Measurements from ENCODE around the gene LDAH.

Gene LDAH

DNA sequence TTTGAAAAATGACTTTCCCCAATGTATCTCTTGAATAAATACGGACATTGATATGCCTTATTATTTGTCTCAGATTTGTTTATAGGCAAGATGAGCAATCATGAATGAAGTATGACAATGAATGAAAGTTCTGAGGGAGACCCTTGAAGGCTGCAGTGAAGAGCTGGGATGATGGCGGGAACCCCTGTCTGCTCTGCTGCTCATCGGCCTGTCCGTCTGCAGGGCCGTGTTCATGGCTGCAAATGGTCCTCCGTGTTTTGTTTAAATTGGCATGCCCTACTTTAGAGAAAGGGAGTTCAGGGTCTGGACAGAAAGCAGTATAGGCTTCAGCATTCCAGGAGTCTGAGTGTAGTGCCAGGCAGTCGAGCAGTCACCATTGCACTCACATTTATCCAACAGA, 170.8 kb downstream of the LDAH start:
- no peak for DNase-seq (ENCODE audit: low spot score)

DNA sequence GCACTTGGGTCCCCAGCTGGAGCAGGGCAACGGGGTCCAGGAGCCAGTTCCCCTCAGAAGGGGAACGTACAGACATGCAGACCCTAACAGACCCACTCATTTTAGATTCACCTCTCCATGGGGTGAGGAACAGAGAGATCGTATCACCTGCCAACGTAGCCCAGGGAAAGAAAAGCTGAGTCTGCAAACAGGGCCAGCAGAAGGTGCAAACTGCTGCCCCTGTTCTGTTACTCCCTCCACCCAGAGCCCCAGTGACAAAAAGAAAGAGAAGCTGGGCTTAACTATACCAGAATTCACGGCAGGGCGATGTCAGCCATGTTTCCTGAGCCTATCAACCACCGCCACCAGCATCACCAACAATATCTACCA, 171.2 kb downstream of the LDAH start:
- no peak for DNase-seq (ENCODE audit: low spot score)

DNA sequence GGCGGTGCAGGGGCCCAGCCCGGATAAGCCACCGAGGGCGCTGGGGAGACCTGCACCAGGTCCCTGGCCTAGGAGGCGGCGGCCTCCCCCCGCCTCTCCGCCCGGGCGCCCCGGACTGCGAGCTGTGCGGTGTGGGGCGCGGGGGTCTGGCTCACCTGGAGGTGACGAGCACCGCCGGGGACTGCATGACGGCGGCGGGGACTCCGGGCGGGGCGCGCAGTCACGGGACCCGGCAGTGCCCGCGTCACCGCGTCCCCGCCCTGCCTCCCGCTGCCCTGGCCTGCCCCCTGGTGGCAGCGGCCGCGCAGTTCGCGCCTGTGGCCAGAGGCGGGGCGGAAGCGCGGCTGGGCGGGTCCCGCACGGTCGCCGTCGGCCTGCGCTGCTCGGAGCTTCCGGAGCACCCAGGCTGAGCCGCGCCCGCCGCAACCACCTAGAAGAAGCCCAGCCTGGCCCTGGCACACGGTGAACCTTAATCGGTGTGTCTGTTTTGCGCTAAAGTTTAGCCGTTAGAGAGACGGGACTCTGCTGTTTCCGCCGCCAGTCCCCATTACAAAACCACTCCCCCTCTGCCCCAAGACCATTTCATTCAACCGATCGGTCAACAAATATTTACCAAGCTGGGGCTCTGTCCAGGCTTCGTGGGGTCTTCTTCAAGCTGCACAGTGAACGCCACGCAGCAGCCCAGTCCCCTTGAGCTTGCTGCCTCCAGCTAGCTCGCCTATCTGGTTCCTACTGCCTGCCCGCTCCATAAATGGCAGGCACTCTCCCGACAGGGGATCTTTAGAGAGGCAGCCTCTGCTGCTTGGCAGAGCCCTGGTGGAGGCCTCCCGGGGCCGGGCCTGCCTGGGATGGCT, 171.8 kb downstream of the LDAH start, which contains the start of gene HS1BP3:
HS1BP3 (minus strand) TSS at position 222 of the 854 bp plus-strand sequence; CDS start at position 187, 35 bp downstream.
- DNase-seq (ENCODE audit: low spot score), result peak; percentile 93

DNA sequence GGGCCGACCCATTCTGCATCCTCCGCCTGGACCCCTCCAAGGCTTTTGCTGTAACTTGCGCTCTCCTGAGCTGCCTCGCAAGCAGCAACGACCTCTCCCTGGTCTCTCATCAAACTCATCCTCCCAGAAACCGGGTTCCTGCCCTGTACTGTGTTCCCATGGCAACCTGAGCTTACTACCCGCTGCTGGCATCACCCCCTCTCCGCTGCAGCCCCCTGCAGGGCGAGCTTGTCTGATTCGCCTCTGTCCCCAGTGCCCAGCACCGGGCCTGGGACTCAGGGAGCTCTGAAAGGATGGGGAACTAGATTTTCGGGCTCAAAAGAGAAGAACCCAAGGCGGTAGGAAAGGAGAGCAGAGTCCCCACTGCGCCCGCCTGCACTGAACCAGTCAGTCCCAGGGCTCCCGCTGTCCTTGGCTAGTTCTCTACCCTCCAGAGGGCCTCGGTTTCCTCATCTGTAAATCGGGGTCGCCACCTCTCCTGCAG, 172.5 kb downstream of the LDAH start:
- DNase-seq (ENCODE audit: low spot score), result peak; percentile 70

DNA sequence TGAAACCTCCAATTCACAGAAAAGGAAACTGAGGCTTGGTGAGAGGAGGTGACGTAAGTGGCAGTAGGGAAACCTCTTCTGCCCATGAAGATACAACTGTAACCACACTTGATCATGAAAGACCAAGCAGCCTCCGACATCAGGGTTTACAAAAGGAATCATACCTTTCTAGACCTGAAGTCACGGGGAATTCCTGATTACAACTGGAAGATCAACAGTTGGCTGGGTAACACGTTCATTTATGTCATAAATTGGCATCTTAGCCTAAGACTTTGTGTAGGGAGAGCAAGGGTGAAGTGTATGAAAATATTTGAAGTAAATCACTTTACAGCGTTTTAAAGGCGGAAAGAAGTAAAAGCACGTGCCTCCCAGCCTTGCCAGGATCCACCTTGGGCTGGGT, 172.9 kb downstream of the LDAH start:
- DNase-seq (ENCODE audit: low spot score), result peak; percentile 32

DNA sequence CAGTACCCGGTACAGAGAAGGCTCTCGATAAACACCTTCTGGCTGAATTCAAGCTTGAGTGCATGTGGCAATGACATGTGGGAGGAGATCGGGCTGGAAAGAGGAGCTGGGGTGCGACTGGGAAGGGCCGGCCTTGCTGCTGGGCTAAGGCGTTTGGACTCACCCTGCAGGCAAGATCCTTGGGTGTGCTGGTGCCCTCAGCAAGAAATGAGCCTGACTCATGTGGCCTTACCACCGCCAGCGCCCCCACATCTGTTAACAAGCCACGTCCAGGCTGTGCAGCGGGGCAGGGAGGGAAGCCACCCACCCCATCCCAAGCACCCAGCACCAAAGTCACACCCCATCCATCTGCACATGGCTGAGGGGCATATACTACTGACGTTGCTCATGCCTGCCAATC, 173.3 kb downstream of the LDAH start:
- peak; percentile 12 for DNase-seq (ENCODE audit: low spot score)

DNA sequence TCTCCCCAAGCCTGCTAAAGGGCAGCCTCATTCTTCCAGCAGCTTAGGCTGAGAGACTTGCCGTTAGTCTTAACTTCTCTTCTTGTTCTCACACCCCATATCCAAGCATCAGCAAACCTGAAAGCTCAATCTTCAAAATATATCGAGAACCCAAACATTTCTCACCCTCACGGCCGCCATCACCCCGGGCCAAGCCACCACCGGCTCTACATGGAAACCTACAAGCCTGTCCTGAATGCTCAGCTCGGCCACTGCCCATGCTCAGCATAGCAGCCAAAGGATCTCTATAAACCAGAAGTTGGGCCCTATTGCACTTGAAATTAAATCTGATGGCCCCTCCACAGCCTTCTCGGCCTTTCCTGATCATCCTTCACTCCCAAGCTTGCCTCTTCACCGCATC, 174.1 kb downstream of the LDAH start:
- no peak for DNase-seq (ENCODE audit: low spot score)

DNA sequence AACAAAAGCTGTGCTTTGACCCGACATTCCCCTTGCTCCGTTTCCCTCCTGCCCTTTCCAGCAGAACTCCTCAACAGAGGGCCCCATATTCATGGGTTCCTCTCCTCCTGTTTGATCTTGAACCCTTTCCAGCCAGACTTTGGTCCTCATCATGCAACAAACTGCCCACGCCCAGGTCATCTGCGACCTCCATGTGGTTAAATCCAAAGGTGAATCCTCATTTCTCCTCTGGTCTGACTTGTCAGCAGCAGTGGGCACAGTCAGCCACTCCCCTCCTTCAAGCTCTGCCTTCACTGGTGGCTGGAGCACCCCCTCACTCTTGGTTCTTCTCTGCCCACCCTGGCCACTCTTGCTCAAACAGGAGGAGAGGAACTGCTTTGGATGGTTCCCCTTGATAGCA, 174.7 kb downstream of the LDAH start:
- no peak for DNase-seq (ENCODE audit: low spot score)

DNA sequence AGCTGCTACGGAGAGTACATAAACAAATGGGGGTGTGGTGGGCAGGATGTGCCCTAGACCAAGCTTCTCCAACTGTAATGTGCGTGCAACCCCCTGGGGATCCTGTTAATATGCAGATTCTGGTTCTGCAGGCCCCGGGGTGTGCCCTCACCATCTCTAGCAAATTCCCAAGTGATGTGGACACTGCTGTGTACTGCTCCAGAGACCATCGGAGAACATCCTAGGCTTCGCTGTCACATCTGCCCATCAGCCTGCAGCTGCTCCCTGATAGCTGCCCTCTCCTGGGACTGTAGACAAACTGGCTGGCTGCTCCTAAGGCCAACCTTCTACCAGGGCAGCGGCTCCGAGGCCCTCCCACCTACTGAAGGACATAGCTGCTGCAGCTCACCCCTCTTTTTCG, 175.2 kb downstream of the LDAH start:
- no peak for DNase-seq (ENCODE audit: low spot score)

DNA sequence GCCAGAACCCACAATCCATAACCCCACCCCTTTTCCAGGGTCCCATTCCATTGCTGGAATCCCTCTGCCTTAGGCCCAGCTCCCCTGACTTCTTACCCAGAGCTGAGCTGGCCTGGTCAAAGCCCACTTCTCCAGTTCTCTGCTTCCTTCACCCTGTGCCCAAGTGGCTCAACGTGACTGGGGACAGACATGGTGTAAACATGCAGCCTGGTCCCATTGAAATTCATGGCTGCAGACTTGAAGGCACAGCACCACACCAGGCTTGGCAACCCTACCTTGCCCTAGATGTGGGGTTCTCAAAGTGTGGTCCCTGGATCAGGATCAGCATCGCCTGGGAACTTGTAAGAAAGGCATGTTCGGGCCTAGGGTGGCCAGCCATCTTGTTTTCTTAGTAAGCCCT, 175.7 kb downstream of the LDAH start:
- no peak for DNase-seq (ENCODE audit: low spot score)

DNA sequence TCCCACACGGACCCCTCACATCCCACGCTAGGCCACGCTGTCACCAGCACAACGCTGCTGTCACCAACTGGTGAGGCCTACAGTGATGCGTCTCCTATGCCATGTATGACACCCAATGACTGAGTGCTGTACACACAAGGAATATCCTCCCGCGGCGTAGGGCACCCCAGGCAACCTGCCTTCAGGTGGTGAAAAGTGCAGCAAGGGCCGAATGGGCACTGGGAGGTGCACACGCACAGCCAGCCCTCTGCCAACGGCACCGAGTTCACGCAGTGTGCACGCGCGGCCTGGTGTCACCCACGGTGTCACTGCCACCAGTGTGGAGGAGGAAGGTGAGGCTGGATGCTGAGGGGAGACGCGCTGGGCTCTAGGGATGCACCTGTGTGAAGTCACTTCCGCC, 176.5 kb downstream of the LDAH start:
- no peak for DNase-seq (ENCODE audit: low spot score)

DNA sequence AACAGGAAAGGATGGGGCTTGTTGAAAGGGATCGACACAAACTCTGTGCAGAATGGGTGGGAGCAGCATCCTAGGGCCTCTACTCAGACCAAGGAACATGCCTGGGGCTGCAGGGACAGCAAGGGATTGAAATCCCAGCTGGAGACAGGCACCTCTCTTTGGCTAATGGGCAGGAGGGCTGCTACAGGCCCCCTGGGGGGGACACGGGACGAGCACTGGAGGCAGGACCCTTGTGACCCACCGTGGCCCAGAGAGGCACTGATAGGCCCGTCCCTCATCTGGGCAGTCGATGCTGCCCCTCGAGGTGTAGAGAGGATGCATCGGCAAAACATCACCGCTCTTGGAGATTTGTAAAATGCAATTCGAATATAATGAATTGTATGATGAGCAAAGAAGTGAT, 177.1 kb downstream of the LDAH start:
- DNase-seq (ENCODE audit: low spot score), result no peak

DNA sequence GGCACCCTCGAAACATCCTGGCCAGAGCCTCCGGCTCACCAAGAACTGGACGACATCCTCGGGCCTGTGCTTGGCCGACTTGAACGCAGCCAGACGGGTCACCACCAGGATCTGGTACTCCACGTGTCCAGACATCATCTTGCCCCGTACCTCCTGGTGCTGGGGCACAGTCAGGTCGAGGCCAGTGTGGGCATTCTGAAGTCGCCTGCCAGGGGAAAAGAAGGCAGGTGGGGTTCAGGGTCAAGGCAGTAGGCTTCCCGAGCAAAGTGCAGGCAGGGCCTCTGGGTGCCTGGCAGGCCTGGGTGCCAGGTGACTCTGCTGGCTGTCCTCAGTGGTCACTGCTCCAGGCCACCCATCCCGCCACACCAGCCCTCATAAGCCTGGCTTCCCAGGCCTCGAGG, 177.6 kb downstream of the LDAH start:
- no peak for DNase-seq (ENCODE audit: low spot score)

DNA sequence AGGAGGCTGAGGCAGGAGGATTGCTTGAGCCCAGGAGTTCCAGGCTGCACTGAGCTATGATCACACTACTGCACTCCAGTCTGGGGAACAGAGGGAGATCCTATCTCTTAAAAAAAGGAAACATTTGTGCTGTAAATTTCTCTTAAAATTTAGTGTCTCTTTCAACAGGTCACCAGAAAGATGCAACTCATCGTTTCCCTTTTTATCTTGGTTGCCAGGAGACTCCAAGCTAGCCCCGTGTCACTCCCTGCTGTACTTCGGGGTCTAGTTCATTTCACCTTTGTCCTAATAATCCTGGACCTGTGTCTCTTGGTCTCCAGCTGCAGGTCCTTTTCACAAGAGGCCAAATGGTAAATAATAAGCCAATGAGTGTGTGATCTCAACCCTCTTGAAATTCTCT, 179.1 kb downstream of the LDAH start:
- peak; percentile 17 for DNase-seq (ENCODE audit: low spot score)

DNA sequence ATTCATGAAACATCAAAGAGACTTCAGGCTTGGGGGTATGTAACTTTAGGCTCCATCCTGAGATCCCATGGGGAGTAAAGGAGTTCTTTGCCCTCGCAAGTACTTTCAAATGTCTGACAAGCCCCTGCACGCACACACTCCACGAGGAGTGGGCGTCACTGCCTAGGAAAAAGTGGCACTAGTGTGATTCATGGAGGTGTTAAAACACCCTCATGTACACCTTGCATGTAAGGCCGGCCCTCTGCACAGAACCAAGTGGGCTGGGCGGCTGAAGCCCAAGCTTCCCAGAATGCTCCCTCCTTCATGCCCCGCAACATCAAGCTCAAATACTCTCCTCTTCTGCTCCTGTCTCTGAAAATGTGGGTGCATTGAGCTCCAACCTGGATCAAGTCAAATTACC, 179.8 kb downstream of the LDAH start:
- DNase-seq (ENCODE audit: low spot score), result no peak

DNA sequence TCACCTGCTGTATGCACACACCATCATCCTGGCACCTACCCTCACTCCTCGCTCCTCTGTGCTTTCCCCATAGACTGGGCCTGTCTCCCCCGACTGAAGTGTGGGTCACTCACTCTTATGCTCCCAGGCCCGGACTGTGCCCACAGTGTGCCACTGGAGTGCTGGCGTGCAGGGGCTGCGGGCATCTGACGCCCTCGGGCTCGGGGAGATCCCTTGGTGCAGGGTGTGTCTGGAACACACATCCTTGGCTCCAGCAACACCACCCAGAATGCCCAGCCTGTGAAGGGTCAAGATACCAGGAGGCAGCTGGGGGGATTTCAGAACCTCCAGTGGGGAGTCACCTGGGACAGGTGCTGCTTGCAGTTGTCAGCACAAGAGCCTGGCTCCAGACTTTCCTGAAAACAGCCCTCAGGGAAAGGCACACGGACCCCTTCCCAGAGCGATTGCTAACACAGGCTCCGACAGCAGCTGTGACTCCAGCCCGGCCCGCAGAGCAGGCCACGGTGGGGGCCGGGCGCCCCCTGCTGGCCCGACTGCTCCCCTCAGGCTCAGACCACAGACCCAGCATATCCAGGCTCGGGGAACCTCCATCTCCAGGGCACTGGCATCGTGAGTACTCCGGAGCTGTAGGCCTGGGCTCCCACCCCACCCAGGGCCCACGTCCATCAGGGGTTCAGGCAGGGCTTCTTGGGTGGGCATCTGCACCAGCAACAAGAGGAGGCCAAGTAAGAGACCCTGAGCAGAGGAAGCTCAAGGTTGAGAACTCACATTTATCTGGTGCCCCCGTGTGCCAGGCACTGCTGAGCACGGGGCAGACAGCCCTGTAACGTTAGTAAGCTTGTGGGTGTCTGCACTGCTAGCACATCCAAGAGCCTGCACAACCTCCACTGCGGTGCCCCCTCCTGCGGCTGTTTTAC, 180.6 kb downstream of the LDAH start:
- peak; percentile 74 for DNase-seq (ENCODE audit: low spot score)

DNA sequence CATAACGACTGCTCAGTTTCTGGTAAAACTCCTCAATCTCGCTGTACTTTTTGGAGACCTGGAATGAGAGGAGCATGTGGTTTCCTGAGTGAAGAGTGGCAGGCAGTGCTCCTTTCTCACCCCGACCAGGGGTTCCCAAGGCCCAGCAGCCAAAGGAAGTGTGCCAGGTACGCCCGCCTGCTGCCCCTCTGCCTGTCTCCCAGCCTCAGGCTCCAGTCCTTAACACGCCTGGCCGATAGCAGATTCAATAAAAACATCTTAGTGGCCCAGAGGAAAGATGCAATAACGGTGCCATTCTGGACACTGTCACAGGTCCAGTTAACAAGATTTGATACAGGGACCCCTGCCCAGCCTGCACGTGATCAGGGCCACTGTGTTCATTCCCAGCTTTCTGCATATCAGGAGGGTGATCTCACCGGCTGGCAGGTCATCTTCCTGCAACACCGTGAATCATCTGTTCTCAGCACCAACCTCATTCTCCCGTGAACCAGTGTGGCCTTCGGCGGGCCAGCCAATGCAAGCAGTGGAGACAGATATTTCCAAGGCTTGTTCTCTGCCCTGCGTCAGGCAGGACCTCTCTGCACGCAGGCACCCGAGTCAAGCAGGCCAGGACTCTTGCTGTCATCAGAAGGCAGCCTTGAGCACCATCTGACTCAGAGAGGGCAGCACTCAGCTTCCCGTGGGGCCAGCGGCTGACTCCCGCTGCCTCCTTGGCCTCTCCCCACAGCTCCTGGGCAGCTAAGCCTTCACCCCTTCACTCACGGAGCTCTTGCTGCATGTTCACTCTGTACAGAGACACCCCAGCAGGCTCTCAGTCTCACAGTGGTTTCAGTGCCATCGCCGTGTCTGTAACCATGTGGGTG, 181.5 kb downstream of the LDAH start:
- no peak for DNase-seq (ENCODE audit: low spot score)

DNA sequence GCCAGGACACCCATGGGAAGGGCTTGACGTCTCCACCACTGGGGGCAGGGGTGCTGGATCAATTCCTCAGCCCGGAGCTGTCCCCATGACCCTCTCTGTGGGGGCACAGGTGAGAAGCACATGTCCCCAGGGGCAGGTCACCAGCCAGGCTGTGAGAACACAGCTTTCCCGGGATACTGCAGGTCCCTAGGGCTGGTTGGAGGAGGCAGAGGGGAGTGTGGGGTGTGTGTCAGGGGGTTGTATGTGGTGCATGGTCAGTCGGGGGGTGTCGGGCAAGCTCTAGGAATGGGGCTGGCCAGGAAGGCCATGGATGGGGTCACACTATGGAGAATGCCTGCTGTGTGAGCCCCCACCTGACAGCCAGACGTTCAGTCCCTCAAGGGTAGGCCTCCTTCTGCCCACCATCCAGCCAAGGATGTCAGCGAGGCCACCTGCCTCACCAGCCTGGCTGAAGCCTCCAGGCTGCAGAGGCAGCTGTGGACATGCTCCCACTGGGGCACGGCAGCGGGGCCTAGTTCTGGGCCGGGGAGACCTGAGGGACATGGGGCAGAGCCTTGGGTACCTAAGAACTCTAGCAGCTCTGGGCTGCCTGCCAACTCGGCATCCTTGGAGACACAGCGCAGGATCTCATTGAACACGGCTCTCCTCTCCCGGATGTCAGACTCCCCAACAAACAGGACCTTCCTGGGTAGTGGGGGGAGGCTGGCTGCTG, 182.3 kb downstream of the LDAH start:
- no peak for DNase-seq (ENCODE audit: low spot score)

DNA sequence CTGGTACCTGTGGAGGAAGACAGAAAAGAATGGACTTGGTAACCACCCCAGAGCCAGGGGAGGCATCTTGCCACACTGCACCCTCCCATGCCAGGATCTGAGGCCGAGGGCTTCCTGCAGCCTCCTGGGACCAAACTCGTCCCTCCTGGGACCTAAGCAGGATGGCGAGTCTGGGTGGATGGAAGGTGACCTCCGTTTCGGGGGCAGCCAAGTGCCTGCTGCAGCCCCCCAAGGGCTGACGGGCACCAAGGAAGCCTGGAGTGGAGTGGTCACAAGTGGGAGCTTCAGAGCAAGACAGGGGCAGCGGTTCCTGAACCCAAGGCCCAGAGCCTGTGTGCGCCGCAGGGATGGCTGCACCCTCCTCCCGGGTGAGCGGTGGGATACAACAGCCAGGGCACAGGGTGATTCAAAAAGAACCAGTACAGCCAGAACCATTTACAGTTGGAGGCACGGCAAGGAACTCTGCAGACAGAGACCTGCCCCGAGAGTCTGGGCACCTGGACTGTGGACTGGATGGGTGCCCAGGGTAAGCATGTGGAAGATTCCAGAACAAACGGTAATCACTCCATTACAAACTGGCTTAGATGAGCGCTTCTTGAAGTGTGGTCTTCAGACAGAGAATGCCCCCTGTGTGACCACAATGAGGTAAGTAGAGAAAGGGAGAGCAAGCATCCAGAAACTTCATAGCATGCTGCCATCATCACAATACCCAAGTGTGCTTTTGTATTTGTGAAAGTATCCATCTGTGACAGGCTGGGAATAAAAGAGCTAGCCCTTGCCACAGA, 184.1 kb downstream of the LDAH start:
- no peak for DNase-seq (ENCODE audit: low spot score)

DNA sequence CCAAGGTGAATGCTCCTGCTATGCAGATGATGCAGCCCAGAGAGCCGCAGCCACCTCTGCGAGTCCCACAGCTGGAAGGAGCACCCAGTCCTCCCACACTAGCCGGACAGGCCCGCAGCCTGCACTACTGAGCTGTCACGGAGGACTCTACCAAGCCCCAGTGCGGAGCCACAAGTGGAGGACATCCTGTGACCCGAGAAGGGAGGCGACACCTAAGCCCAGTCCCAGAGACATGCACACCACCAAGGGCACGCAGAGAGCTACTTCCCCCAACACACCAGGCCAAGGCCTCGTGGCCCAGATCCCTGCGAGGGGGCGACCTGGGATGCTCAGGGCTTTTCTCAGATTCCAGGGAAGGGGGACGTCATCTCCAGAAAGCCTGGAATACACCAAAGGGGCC, 184.9 kb downstream of the LDAH start:
- no peak for DNase-seq (ENCODE audit: low spot score)

DNA sequence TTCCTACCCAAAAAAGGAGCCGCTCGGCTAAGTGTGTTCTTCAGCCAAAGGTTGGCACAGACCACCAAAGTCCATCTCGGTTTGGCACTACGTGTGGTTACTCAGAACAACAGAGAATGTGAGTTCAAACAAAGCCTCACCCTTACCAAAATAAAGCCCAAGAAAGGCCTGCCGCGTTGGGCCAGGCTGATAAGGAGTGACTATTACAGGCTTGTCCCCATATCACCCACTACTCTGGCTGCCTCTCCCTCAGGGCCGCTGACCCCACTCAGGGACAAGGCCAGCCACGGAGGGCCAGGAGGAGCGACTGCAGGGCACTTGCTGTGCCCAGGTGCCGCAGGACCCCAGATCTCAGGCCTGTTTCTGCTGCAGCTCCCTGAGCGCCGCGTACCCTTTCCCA, 185.8 kb downstream of the LDAH start:
- no peak for DNase-seq (ENCODE audit: low spot score)
